ENCODE measurements around the gene BLOC1S4. TPM values are rescaled to one million over a fixed set of nuclear protein-coding genes. Genes with fewer than 3 reads are reported as not detected.

Gene BLOC1S4
- total and polyA plus RNA-seq, 2 experiments from 2014 or later, result 23.9 to 35.2 TPM

- H3K27ac ChIP-seq (ENCODE audit: low read depth), result no peak overlapping the region
- H4K20me1 ChIP-seq (replicated peaks; ENCODE audit: insufficient read depth), result peaks cover 27% of the 10 kb centered on the region; the same call in 1 of the 2 replicates
- Mint-ChIP-seq H3K9me3 (peaks cover 21% of the 10 kb centered on the region), H3K4me3 (no peak overlapping the region), H3K27ac (no peak overlapping the region), H3K36me3 (ENCODE audit: low read depth) (peaks cover 68% of the 10 kb centered on the region), H3K4me1 (peaks cover 25% of the 10 kb centered on the region), H3K27me3 (ENCODE audit: insufficient read depth, low read depth, poor library complexity) (peaks cover 4% of the 10 kb centered on the region)
- H3K27me3 ChIP-seq (ENCODE audit: insufficient read depth), result no peaks in the 10 kb centered on the region; the same call in 1 of the 2 replicates
- TF ChIP-seq CTCF (conservative IDR thresholded peaks at IDR 0.05; ENCODE audit: low read depth in 2 of 2) (no peak), EZH2 (IDR thresholded peaks at IDR 0.05; ENCODE audit: low read depth, unreplicated experiment) (no peak), JUNB (IDR thresholded peaks at IDR 0.05; ENCODE audit: unreplicated experiment) (no peak), STAT1 (IDR thresholded peaks at IDR 0.05; ENCODE audit: unreplicated experiment) (no peak), NANOG (IDR thresholded peaks at IDR 0.05; ENCODE audit: borderline replicate concordance) (no peak), CREB1 (CRISPR knock-in tag; IDR thresholded peaks at IDR 0.05; ENCODE audit: low read depth) (no peak), EZH2phosphoT487 (IDR thresholded peaks at IDR 0.05; ENCODE audit: unreplicated experiment) (no peak), ZNF331 (CRISPR knock-in tag; IDR thresholded peaks at IDR 0.05; ENCODE audit: low read depth) (no peak), ZNF462 (CRISPR knock-in tag; IDR thresholded peaks at IDR 0.05) (no peak), POLR2AphosphoS5 (IDR thresholded peaks at IDR 0.05; ENCODE audit: low read depth) (no peak), ZNF114 (CRISPR knock-in tag; IDR thresholded peaks at IDR 0.05) (no peak)
- TF ChIP-seq, protein P1, sequence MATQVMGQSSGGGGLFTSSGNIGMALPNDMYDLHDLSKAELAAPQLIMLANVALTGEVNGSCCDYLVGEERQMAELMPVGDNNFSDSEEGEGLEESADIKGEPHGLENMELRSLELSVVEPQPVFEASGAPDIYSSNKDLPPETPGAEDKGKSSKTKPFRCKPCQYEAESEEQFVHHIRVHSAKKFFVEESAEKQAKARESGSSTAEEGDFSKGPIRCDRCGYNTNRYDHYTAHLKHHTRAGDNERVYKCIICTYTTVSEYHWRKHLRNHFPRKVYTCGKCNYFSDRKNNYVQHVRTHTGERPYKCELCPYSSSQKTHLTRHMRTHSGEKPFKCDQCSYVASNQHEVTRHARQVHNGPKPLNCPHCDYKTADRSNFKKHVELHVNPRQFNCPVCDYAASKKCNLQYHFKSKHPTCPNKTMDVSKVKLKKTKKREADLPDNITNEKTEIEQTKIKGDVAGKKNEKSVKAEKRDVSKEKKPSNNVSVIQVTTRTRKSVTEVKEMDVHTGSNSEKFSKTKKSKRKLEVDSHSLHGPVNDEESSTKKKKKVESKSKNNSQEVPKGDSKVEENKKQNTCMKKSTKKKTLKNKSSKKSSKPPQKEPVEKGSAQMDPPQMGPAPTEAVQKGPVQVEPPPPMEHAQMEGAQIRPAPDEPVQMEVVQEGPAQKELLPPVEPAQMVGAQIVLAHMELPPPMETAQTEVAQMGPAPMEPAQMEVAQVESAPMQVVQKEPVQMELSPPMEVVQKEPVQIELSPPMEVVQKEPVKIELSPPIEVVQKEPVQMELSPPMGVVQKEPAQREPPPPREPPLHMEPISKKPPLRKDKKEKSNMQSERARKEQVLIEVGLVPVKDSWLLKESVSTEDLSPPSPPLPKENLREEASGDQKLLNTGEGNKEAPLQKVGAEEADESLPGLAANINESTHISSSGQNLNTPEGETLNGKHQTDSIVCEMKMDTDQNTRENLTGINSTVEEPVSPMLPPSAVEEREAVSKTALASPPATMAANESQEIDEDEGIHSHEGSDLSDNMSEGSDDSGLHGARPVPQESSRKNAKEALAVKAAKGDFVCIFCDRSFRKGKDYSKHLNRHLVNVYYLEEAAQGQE (IDR thresholded peaks at IDR 0.05; ENCODE audit: unreplicated experiment), result no peak
- TF ChIP-seq, protein P2, sequence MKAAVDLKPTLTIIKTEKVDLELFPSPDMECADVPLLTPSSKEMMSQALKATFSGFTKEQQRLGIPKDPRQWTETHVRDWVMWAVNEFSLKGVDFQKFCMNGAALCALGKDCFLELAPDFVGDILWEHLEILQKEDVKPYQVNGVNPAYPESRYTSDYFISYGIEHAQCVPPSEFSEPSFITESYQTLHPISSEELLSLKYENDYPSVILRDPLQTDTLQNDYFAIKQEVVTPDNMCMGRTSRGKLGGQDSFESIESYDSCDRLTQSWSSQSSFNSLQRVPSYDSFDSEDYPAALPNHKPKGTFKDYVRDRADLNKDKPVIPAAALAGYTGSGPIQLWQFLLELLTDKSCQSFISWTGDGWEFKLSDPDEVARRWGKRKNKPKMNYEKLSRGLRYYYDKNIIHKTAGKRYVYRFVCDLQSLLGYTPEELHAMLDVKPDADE (IDR thresholded peaks at IDR 0.05), result no peak
- H3K79me2 ChIP-seq (replicated peaks; ENCODE audit: insufficient read depth), result peaks cover 60% of the 10 kb centered on the region
- H3K4me3 ChIP-seq, result no peak overlapping the region
- no peaks in the 10 kb centered on the region for H3K9me2 ChIP-seq (ENCODE audit: insufficient read depth)
- H3K36me3 ChIP-seq (ENCODE audit: insufficient read depth), result peaks cover 11% of the 10 kb centered on the region
- no peak overlapping the region for H3K4me2 ChIP-seq
- ATAC-seq, result no peak
- no peaks in the 10 kb centered on the region for H3F3A ChIP-seq (replicated peaks; ENCODE audit: low read depth)
- no peak overlapping the region for H2AFZ ChIP-seq
- DNase-seq (ENCODE audit: low spot score), result no peak
- H3K4me1 ChIP-seq (ENCODE audit: insufficient read depth), result peaks cover 20% of the 10 kb centered on the region
Observed at GRCh38 chr4:6706173-6706572, 9.8 kb upstream of the BLOC1S4 start.

All from GM23338 (cell line).